ENCODE data around the gene PCDHB15.
"Not testable (repeated sequence)": the region's sequence is repeated elsewhere in the genome, so short reads cannot be mapped to it uniquely, and the experiment has no call there.

DNA sequence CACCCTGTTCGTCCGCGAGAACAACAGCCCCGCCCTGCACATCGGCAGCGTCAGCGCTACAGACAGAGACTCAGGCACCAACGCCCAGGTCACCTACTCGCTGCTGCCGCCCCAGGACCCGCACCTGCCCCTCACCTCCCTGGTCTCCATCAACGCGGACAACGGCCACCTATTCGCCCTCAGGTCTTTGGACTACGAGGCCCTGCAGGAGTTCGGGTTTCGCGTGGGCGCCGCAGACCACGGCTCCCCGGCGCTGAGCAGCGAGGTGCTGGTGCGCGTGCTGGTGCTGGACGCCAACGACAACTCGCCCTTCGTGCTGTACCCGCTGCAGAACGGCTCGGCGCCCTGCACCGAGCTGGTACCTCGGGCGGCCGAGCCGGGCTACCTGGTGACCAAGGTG is 9.3 kb upstream of the PCDHB15 start:
- TF ChIP-seq FOXA1 (IDR thresholded peaks at IDR 0.05); FOXK2 (IDR thresholded peaks at IDR 0.05); ELF4 (IDR thresholded peaks at IDR 0.05); FOXM1 (IDR thresholded peaks at IDR 0.05; ENCODE audit: borderline replicate concordance): not testable (repeated sequence)

All from HEK293T (cell line).